HepG2 (cell line): Measurements from ENCODE around the gene MRPL10. TPM values are rescaled to one million over a fixed set of nuclear protein-coding genes. Genes with fewer than 3 reads are reported as not detected.

Experiments
- ATAC-seq: fragments of 200-7000 bp; cut with Tn5 transposase; 3 replicates; pipeline ENCODE4 v1.9.1; 2020; ENCODE audit warnings: mild to moderate bottlenecking, moderate library complexity
- BruUV-seq: library from RNA; stranded (reverse); fragments of 400-500 nt; replicated peaks from 2 replicates; lab custom pipeline; 2021; lab: Mats Ljungman, UMichigan
- CTCF ChIA-PET: fragments of 300-600 bp; formaldehyde crosslinking; extraction: SDS; loops from one replicate; lab custom pipeline; 2021; ENCODE audit warnings: low total read pairs, inconsistent platforms, low intra/inter-chr PET ratio; lab: Yijun Ruan, JAX
- POLR2A ChIA-PET: fragments of 350-600 bp; sonication (Branson Sonifier 250); formaldehyde crosslinking; loops from one replicate; lab custom pipeline; 2020; ENCODE audit warnings: antibody characterized with exemption, inconsistent platforms; lab: Yijun Ruan, JAX
- DNase-seq: peaks from one replicate; pipeline ENCODE4 v3.0.0-alpha.2; 2015; ENCODE audit warnings: low spot score
- FAIRE-seq: peaks from 3 replicates; lab custom pipeline; 2011; peaks lifted over from hg19 to GRCh38; lab: Jason Lieb, UNC
- H2AFZ ChIP-seq: one replicate; pipeline ENCODE4 v1.6.1; 2011; ENCODE audit warnings: low read length, inconsistent platforms
- H3K27ac ChIP-seq: fragments of 300-600 bp; 3 replicates; pipeline ENCODE4 v1.8.0; 2011; ENCODE audit warnings: mixed run types, mild to moderate bottlenecking, mixed read lengths, low read length, inconsistent platforms; ENCODE audit not compliant: insufficient read depth; ENCODE audit errors: extremely low read length
- H3K27me3 ChIP-seq, 2 experiments: fragments of 200-600 bp in 1 of 2; 2 replicates in 1 of 2; 3 replicates in 1 of 2; pipeline versions ENCODE4 v1.6.0 to v1.8.0; 2011; ENCODE audit warnings: low read length in 2 of 2, mild to moderate bottlenecking in 2 of 2, moderate library complexity in 2 of 2, inconsistent platforms in 1 of 2; ENCODE audit not compliant: insufficient read depth in 2 of 2, control insufficient read depth in 1 of 2
- H3K36me3 ChIP-seq, 2 experiments: fragments of 200-600 bp in 1 of 2; replicated peaks in 1 of 2; 2 replicates in 1 of 2; 3 replicates in 1 of 2; pipeline versions ENCODE4 v1.5.1 to v1.8.0; 2011; ENCODE audit warnings: low read length in 2 of 2, inconsistent platforms in 1 of 2; ENCODE audit not compliant: insufficient read depth in 2 of 2, control insufficient read depth in 1 of 2
- H3K4me1 ChIP-seq: 2 replicates; pipeline ENCODE4 v1.5.1; 2012; ENCODE audit warnings: low read length, inconsistent platforms; ENCODE audit not compliant: insufficient read depth
- H3K4me2 ChIP-seq: 2 replicates; pipeline ENCODE4 v1.6.0; 2011; ENCODE audit warnings: low read depth, low read length, inconsistent platforms
- H3K4me3 ChIP-seq, 3 experiments: fragments of 200-600 bp in 1 of 3; sonication (generic), shearing (Covaris generic) in 1 of 3; replicated peaks in 1 of 3; 2 replicates each; pipeline ENCODE4 v1.5.1; 2011 to 2016; ENCODE audit warnings: low read length in 3 of 3, inconsistent platforms in 2 of 3, low read depth in 2 of 3, mild to moderate bottlenecking in 2 of 3, control low read depth in 1 of 3, mixed read lengths in 1 of 3; ENCODE audit not compliant: insufficient read depth in 1 of 3
- H3K79me2 ChIP-seq: one replicate; pipeline ENCODE4 v1.6.1; 2011; ENCODE audit warnings: low read length, inconsistent platforms; ENCODE audit not compliant: insufficient read depth
- H3K9ac ChIP-seq: 2 replicates; pipeline ENCODE4 v1.6.0; 2011; ENCODE audit warnings: mild to moderate bottlenecking, low read depth, low read length, inconsistent platforms; ENCODE audit not compliant: insufficient read depth
- H3K9me3 ChIP-seq: 2 replicates; pipeline ENCODE4 v1.5.1; 2012; ENCODE audit warnings: mild to moderate bottlenecking, low read length
- H4K20me1 ChIP-seq: 2 replicates; pipeline ENCODE4 v1.6.0; 2011; ENCODE audit warnings: inconsistent platforms, mild to moderate bottlenecking, low read length, moderate library complexity; ENCODE audit not compliant: insufficient read depth
- ADNP ChIP-seq: sonication (generic); formaldehyde crosslinking; IDR thresholded peaks from 2 replicates; pipeline ENCODE4 v1.4.0; 2020; ENCODE audit warnings: missing genetic modification reagents
- CHCHD3 ChIP-seq: sonication (generic); formaldehyde crosslinking; IDR thresholded peaks from 2 replicates; pipeline ENCODE4 v1.8.0; 2022; ENCODE audit warnings: mild to moderate bottlenecking, missing genetic modification reagents, moderate library complexity
- CREB1 ChIP-seq, 2 experiments: fragments of 450-650 bp in 1 of 2; IDR thresholded peaks; 2 replicates each; pipeline ENCODE4 v1.6.1; 2016 to 2017; ENCODE audit warnings: control low read depth in 1 of 2, mild to moderate bottlenecking in 1 of 2, missing compliant biosample characterization in 1 of 2, missing genetic modification characterization in 1 of 2
- PHF5A ChIP-seq: IDR thresholded peaks from one replicate; pipeline ENCODE4 v1.6.1; 2018; ENCODE audit warnings: low read depth, missing genetic modification reagents; ENCODE audit not compliant: unreplicated experiment
- RFX5 ChIP-seq: IDR thresholded peaks from 2 replicates; pipeline ENCODE4 v1.6.1; 2011; ENCODE audit warnings: low read depth, low read length, improper control_type of control experiment
- SMAD3 ChIP-seq: sonication (generic); formaldehyde crosslinking; IDR thresholded peaks from 2 replicates; pipeline ENCODE4 v1.4.0; 2020; ENCODE audit warnings: missing genetic modification reagents
- THYN1 ChIP-seq: sonication (generic); formaldehyde crosslinking; IDR thresholded peaks from 2 replicates; pipeline ENCODE4 v1.8.1; 2023; ENCODE audit warnings: low read depth, mild to moderate bottlenecking, moderate library complexity, missing genetic modification reagents, borderline replicate concordance
- ZNF20 ChIP-seq: sonication (generic); formaldehyde crosslinking; IDR thresholded peaks from 2 replicates; pipeline ENCODE4 v1.4.0; 2020; ENCODE audit warnings: mild to moderate bottlenecking, moderate library complexity, missing genetic modification reagents
- ZNF235 ChIP-seq: sonication (generic); formaldehyde crosslinking; IDR thresholded peaks from 2 replicates; pipeline ENCODE4 v1.8.1; 2023; ENCODE audit warnings: mild to moderate bottlenecking, missing genetic modification reagents, borderline replicate concordance
- ZNF33A ChIP-seq: sonication (generic); formaldehyde crosslinking; IDR thresholded peaks from 2 replicates; pipeline ENCODE4 v1.5.1; 2020; ENCODE audit warnings: missing genetic modification reagents, mild to moderate bottlenecking, moderate library complexity, borderline replicate concordance
- ZNF709 ChIP-seq: sonication (generic); formaldehyde crosslinking; IDR thresholded peaks from 2 replicates; pipeline ENCODE4 v1.5.0; 2020; ENCODE audit warnings: mild to moderate bottlenecking, missing genetic modification reagents
- WGBS: methylation state at CpG from one replicate; pipeline ENCODE4 v1.1.6; 2017; ENCODE audit warnings: low lambda C conversion rate; 5-methylcytosine and 5-hydroxymethylcytosine counted together
- in situ Hi-C: cut with HindIII; loops from 2 replicates; pipeline ENCODE4 v1.10.0; 2017; ENCODE audit warnings: low pct_unique_long_range_greater_than_20kb; ENCODE audit not compliant: extremely low pct_ligation_motif_present
- intact Hi-C: fragments of 100-400 bp; cut with micrococcal nuclease; formaldehyde crosslinking; loops from one replicate; pipeline ENCODE4 v1.10.0; 2022; ENCODE audit not compliant: unreplicated experiment
- polyA plus RNA-seq, 8 experiments: library from polyadenylated mRNA; depleted of rRNA in 3 of 8; stranded (reverse) in 7 of 8; unstranded in 1 of 8; fragments of >200 nt; fragmentation: Illumina TruSeq in 4 of 8; extraction: Trizol in 4 of 8; gene quantifications; 2 replicates each; pipeline versions ENCODE4 v1.2.1 to v1.2.3, GENCODE V29; 2011 to 2016; ENCODE audit warnings: low read depth in 4 of 8, missing spikeins in 1 of 8, mixed read lengths in 1 of 8; ENCODE audit not compliant: insufficient read depth in 1 of 8
- total RNA-seq, 5 experiments: library from RNA; depleted of rRNA; stranded (reverse); fragments of >200 nt; fragmentation: Illumina TruSeq; extraction: Trizol; gene quantifications; 2 replicates each; pipeline ENCODE4 v1.2.3, GENCODE V29; 2016; ENCODE audit warnings: low read depth in 1 of 5
- TF ChIP-seq, protein P1 (sequence below): sonication (generic); formaldehyde crosslinking; IDR thresholded peaks from 2 replicates; pipeline ENCODE4 v1.5.1; 2020; ENCODE audit warnings: mild to moderate bottlenecking, missing genetic modification reagents, borderline replicate concordance
- TF ChIP-seq, protein P2 (sequence below): IDR thresholded peaks from 2 replicates; pipeline ENCODE4 v1.6.1; 2016; ENCODE audit warnings: low read depth, missing genetic modification reagents, missing compliant biosample characterization
- TF ChIP-seq, protein P3 (sequence below): sonication (generic); formaldehyde crosslinking; conservative IDR thresholded peaks from 2 replicates; pipeline ENCODE4 v1.4.0; 2020; ENCODE audit warnings: missing genetic modification reagents

MRPL10 gene
- total and polyA plus RNA-seq, 2 of the 13 experiments (the other 11 are each of a cell fraction or from before 2014, with no cell fraction given): 56.7 to 149 TPM

DNA sequence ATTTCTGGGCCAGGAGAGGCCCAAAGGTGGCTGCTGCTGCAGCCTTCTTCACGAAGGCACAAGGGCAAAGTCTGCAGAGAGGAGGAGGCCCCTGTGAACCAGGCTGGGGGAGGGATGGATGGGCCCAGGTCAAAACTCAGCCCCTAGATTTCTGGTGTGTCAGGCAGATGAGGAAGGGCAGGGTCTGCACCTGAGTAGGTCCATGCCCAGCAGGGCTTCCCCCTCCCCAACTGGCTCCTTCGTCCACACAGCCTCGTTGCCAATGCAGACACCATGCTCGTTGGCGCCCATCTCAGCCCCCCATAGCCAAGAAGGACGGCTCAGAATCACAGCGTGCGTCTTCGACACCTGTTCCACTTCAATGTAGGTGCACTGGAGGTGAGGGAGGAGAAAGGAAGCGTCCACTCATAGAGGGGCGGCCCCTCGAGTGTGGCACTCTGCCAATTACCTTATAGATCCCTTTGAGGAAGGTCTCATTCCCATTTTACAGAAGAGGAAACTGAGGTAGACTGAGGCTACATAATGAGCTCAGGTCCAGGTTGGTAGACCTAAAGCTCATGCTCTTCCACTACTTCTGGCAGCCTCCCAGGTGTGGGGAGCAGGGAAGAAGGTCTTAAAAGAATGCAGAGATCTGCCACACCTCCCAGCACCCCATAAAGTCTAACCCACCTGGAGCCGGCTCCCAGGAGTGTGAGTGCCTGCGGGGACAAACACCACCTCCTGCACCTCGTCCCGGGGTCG lies 8.8 kb upstream of the MRPL10 start:
- intact Hi-C loops: no loop called here
- ChIA-PET POLR2A (interaction anchor here (1.0 to 2.8 kb wide), 8 partner anchors 9 to 191 kb away, joined by 5 to 56 read pairs (median 12); partner anchors contain the start of genes KPNB1, LRRC46, MRPL10 and PNPO), CTCF (interaction anchor here (1.6 to 5.6 kb wide), 2 partner anchors 49 to 130 kb away, joined by 10 to 162 read pairs; partner anchors contain the start of gene CDK5RAP3)
- H3K36me3 ChIP-seq: no peaks in the 10 kb centered on the region; a peak in 2 of 5 replicates
- FAIRE-seq (no peak), ATAC-seq (no peak), DNase-seq (no peak)
- H3K27me3 ChIP-seq: no peaks in the 10 kb centered on the region; a peak in 1 of 5 replicates
- peak overlapping the region; percentile 66 for H3K27ac ChIP-seq
- H4K20me1 ChIP-seq: no peaks in the 10 kb centered on the region
- 24% methylated on average over 12 of the region's 17 CpGs for WGBS
- BruUV-seq: no TSS peak
- H3K4me1 ChIP-seq: peaks cover 72% of the 10 kb centered on the region
- in situ Hi-C loops: loop anchor here (5.0 kb wide), 2 partner anchors 52 to 177 kb away; no protein-coding TSS in a partner anchor
- no peak overlapping the region for H2AFZ ChIP-seq
- no peaks in the 10 kb centered on the region for H3K9me3 ChIP-seq
- H3K4me2 ChIP-seq: peak overlapping the region; percentile 89
- H3K9ac ChIP-seq: peak overlapping the region; percentile 84
- H3K79me2 ChIP-seq: peaks cover 10% of the 10 kb centered on the region
- peak overlapping the region; percentile 80 to 95 (median 84) for H3K4me3 ChIP-seq
- TF ChIP-seq PHF5A (CRISPR knock-in tag): no peak
- no peak for TF ChIP-seq CREB1 (IDR thresholded peaks at IDR 0.05)
- TF ChIP-seq CREB1 (CRISPR knock-in tag; IDR thresholded peaks at IDR 0.05): no peak
- TF ChIP-seq CHCHD3: peak; percentile 33; the same call in 1 of the 2 replicates
- no peak for TF ChIP-seq RFX5
- TF ChIP-seq ADNP (CRISPR knock-in tag): peak; percentile 33; the same call in 1 of the 2 replicates
- no peak for TF ChIP-seq ZNF20 (CRISPR knock-in tag)
- no peak for TF ChIP-seq ZNF235 (CRISPR knock-in tag)
- no peak for TF ChIP-seq ZNF33A
- TF ChIP-seq, protein P1, sequence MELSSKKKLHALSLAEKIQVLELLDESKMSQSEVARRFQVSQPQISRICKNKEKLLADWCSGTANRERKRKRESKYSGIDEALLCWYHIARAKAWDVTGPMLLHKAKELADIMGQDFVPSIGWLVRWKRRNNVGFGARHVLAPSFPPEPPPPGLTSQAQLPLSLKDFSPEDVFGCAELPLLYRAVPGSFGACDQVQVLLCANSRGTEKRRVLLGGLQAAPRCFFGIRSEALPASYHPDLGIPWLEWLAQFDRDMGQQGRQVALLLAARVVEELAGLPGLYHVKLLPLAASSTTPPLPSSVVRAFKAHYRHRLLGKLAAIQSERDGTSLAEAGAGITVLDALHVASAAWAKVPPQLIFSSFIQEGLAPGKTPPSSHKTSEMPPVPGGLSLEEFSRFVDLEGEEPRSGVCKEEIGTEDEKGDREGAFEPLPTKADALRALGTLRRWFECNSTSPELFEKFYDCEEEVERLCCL: no peak
- no peak for TF ChIP-seq SMAD3 (CRISPR knock-in tag)
- TF ChIP-seq, protein P2, sequence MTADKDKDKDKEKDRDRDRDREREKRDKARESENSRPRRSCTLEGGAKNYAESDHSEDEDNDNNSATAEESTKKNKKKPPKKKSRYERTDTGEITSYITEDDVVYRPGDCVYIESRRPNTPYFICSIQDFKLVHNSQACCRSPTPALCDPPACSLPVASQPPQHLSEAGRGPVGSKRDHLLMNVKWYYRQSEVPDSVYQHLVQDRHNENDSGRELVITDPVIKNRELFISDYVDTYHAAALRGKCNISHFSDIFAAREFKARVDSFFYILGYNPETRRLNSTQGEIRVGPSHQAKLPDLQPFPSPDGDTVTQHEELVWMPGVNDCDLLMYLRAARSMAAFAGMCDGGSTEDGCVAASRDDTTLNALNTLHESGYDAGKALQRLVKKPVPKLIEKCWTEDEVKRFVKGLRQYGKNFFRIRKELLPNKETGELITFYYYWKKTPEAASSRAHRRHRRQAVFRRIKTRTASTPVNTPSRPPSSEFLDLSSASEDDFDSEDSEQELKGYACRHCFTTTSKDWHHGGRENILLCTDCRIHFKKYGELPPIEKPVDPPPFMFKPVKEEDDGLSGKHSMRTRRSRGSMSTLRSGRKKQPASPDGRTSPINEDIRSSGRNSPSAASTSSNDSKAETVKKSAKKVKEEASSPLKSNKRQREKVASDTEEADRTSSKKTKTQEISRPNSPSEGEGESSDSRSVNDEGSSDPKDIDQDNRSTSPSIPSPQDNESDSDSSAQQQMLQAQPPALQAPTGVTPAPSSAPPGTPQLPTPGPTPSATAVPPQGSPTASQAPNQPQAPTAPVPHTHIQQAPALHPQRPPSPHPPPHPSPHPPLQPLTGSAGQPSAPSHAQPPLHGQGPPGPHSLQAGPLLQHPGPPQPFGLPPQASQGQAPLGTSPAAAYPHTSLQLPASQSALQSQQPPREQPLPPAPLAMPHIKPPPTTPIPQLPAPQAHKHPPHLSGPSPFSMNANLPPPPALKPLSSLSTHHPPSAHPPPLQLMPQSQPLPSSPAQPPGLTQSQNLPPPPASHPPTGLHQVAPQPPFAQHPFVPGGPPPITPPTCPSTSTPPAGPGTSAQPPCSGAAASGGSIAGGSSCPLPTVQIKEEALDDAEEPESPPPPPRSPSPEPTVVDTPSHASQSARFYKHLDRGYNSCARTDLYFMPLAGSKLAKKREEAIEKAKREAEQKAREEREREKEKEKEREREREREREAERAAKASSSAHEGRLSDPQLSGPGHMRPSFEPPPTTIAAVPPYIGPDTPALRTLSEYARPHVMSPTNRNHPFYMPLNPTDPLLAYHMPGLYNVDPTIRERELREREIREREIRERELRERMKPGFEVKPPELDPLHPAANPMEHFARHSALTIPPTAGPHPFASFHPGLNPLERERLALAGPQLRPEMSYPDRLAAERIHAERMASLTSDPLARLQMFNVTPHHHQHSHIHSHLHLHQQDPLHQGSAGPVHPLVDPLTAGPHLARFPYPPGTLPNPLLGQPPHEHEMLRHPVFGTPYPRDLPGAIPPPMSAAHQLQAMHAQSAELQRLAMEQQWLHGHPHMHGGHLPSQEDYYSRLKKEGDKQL (CRISPR knock-in tag): no peak
- no peak for TF ChIP-seq THYN1 (CRISPR knock-in tag)
- TF ChIP-seq, protein P3, sequence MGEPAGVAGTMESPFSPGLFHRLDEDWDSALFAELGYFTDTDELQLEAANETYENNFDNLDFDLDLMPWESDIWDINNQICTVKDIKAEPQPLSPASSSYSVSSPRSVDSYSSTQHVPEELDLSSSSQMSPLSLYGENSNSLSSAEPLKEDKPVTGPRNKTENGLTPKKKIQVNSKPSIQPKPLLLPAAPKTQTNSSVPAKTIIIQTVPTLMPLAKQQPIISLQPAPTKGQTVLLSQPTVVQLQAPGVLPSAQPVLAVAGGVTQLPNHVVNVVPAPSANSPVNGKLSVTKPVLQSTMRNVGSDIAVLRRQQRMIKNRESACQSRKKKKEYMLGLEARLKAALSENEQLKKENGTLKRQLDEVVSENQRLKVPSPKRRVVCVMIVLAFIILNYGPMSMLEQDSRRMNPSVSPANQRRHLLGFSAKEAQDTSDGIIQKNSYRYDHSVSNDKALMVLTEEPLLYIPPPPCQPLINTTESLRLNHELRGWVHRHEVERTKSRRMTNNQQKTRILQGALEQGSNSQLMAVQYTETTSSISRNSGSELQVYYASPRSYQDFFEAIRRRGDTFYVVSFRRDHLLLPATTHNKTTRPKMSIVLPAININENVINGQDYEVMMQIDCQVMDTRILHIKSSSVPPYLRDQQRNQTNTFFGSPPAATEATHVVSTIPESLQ: no peak
- 0 out of 2 replicates have a peak, but pooled peaks have one; percentile 2 for TF ChIP-seq ZNF709 (CRISPR knock-in tag)
